Measurements from ENCODE around the gene RTN4. TPM values are rescaled to one million over a fixed set of nuclear protein-coding genes. Genes with fewer than 3 reads are reported as not detected.
"Not testable (repeated sequence)": the region's sequence is repeated elsewhere in the genome, so short reads cannot be mapped to it uniquely, and the experiment has no call there.

Gene RTN4
- polyA plus RNA-seq, 1 experiment = 219 TPM

- H3K4me3 ChIP-seq (ENCODE audit: low read depth, low read length) = no peak overlapping the region
- H3K27me3 ChIP-seq (ENCODE audit: control insufficient read depth, insufficient read depth, low read length) = no peaks in the 10 kb centered on the region
- ChIA-PET POLR2A (no interaction called here), CTCF (no interaction called here)
- TF ChIP-seq CTCF (IDR thresholded peaks at IDR 0.05; ENCODE audit: insufficient read depth, low read depth, low read length) = no peak
- DNase-seq (ENCODE audit: low read depth) = no peak
- no peaks in the 10 kb centered on the region for H3K36me3 ChIP-seq (ENCODE audit: control insufficient read depth, insufficient read depth, low read length)
Observed at GRCh38 chr2:55080204-55080738, 30.0 kb upstream of the RTN4 start.

- Histone ChIP-seq H3K4me3 (ENCODE audit: low read depth, low read length) (no peak overlapping the region), H3K36me3 (ENCODE audit: control insufficient read depth, insufficient read depth, low read length) (no peaks in the 10 kb centered on the region), H3K27me3 (ENCODE audit: control insufficient read depth, insufficient read depth, low read length) (no peaks in the 10 kb centered on the region)
- CTCF ChIA-PET = no interaction called here
- POLR2A ChIA-PET = no interaction called here
- DNase-seq (ENCODE audit: low read depth) = no peak
- TF ChIP-seq CTCF (IDR thresholded peaks at IDR 0.05; ENCODE audit: insufficient read depth, low read depth, low read length) = no peak
Observed at GRCh38 chr2:55078956-55079355, 28.7 kb upstream of the RTN4 start.

GRCh38 chr2:55076721-55077120 is 26.5 kb upstream of the RTN4 start:
- no peak for TF ChIP-seq CTCF (IDR thresholded peaks at IDR 0.05; ENCODE audit: insufficient read depth, low read depth, low read length)
- H3K36me3 ChIP-seq (ENCODE audit: control insufficient read depth, insufficient read depth, low read length) = no peaks in the 10 kb centered on the region
- no peak overlapping the region for H3K4me3 ChIP-seq (ENCODE audit: low read depth, low read length)
- CTCF ChIA-PET = no interaction called here
- H3K27me3 ChIP-seq (ENCODE audit: control insufficient read depth, insufficient read depth, low read length) = no peaks in the 10 kb centered on the region
- POLR2A ChIA-PET = no interaction called here
- DNase-seq (ENCODE audit: low read depth) = no peak

- DNase-seq (ENCODE audit: low read depth); H3K4me3 ChIP-seq (ENCODE audit: low read depth, low read length); H3K27me3 ChIP-seq (ENCODE audit: control insufficient read depth, insufficient read depth, low read length); H3K36me3 ChIP-seq (ENCODE audit: control insufficient read depth, insufficient read depth, low read length); POLR2A ChIA-PET; CTCF ChIA-PET: not testable (repeated sequence)
Observed at GRCh38 chr2:55076019-55076418, 25.8 kb upstream of the RTN4 start.

GRCh38 chr2:55073000-55073983 is 23.0 kb upstream of the RTN4 start:
- DNase-seq (ENCODE audit: low read depth) = no peak
- POLR2A ChIA-PET = interaction anchor here (0.5 kb wide), 1 partner anchor 12 kb away, joined by 4 read pairs; no protein-coding TSS in a partner anchor
- Histone ChIP-seq H3K4me3 (ENCODE audit: low read depth, low read length) (no peak overlapping the region), H3K36me3 (ENCODE audit: control insufficient read depth, insufficient read depth, low read length) (no peaks in the 10 kb centered on the region), H3K27me3 (ENCODE audit: control insufficient read depth, insufficient read depth, low read length) (no peaks in the 10 kb centered on the region)
- no peak for TF ChIP-seq CTCF (IDR thresholded peaks at IDR 0.05; ENCODE audit: insufficient read depth, low read depth, low read length)
- CTCF ChIA-PET = interaction anchor here (0.7 to 1.6 kb wide), 4 partner anchors 9 to 36 kb away, joined by 3 to 5 read pairs (median 4); no protein-coding TSS in a partner anchor
